Stomach (tissue), 9 donors: Measurements from ENCODE around the gene DPP8. TPM values are rescaled to one million over a fixed set of nuclear protein-coding genes. Genes with fewer than 3 reads are reported as not detected.

Source experiments
- DNase-seq, 2 donors: peaks; one replicate each; pipeline versions ENCODE4 v3.0.0 to v3.0.0-alpha.2; 2013 to 2019
- H3K27ac ChIP-seq, 5 donors: fragments of 200-600 bp in 4 of 5; sonication (generic) in 4 of 5; one replicate each; pipeline ENCODE4 v1.5.1; 2013 to 2019; ENCODE audit warnings: mild to moderate bottlenecking in 1 of 5, moderate library complexity in 1 of 5
- H3K27me3 ChIP-seq, 3 donors: fragments of 200-600 bp; sonication (generic); one replicate each; pipeline ENCODE4 v1.5.1; 2017 to 2019; ENCODE audit warnings: mixed run types in 1 of 3
- H3K36me3 ChIP-seq, 4 donors: fragments of 200-600 bp; sonication (generic); 1 replicate in 3 of 4; 2 replicates in 1 of 4; pipeline ENCODE4 v1.5.1; 2016 to 2019
- H3K4me1 ChIP-seq, 4 donors: fragments of 200-600 bp; sonication (generic); one replicate each; pipeline ENCODE4 v1.5.1; 2016 to 2019
- H3K4me3 ChIP-seq, 4 donors: fragments of 200-600 bp; sonication (generic) in 3 of 4; one replicate each; pipeline ENCODE4 v1.5.1; 2016 to 2019; ENCODE audit warnings: mild to moderate bottlenecking in 1 of 4
- H3K9me3 ChIP-seq, 4 donors: fragments of 200-600 bp; sonication (generic); one replicate each; pipeline ENCODE4 v1.5.1; 2016 to 2019
- EP300 ChIP-seq: sonication (generic); formaldehyde crosslinking; IDR thresholded peaks from one replicate; pipeline ENCODE4 v1.6.1; 2017; ENCODE audit warnings: antibody characterized with exemption
- POLR2A ChIP-seq, 4 donors: fragments of 450-650 bp; IDR thresholded peaks; one replicate each; pipeline ENCODE4 v1.6.1; 2016; ENCODE audit warnings: antibody characterized with exemption in 4 of 4, control low read depth in 2 of 4, mild to moderate bottlenecking in 1 of 4, moderate library complexity in 1 of 4
- POLR2AphosphoS5 ChIP-seq, 3 donors: sonication (generic); formaldehyde crosslinking; IDR thresholded peaks; one replicate each; pipeline ENCODE4 v1.6.1; 2016; ENCODE audit warnings: antibody characterized with exemption in 3 of 3
- WGBS, 5 donors: extraction: QIAGEN DNeasy Blood & Tissue Kit in 3 of 5; methylation state at CpG; one replicate each; pipeline versions ENCODE4 v1.1.5 to v1.1.7; 2013 to 2018; 5-methylcytosine and 5-hydroxymethylcytosine counted together
- intact Hi-C: fragments of 100-400 bp; cut with DNase I; formaldehyde crosslinking; loops from one replicate; pipeline ENCODE4 v1.15.1; 2023; ENCODE audit warnings: low total_unique reads
- polyA plus RNA-seq, 3 donors: library from polyadenylated mRNA; stranded (reverse); fragments of 200-250 nt; gene quantifications; one replicate each; pipeline ENCODE4 v1.2.3, GENCODE V29; 2013
- total RNA-seq, 5 donors: library from RNA; depleted of rRNA; stranded (reverse); fragments of >200 nt; gene quantifications; one replicate each; pipeline versions ENCODE4 v1.1.0 to v1.2.3, GENCODE V29; 2014 to 2016
- TF ChIP-seq, protein P1 (sequence below), 7 experiments: fragments of 450-650 bp in 4 of 7; fragments of 200-600 bp in 3 of 7; sonication (generic) in 3 of 7; IDR thresholded peaks; one replicate each; pipeline ENCODE4 v1.5.1; 2016 to 2019; ENCODE audit warnings: antibody characterized with exemption in 7 of 7, control low read depth in 2 of 7, mild to moderate bottlenecking in 1 of 7
- donor health status: healthy with polysubstance abuse.
- donor health status: Bipolar disorder and iron deficiency.
- donor health status: healthy.

DPP8 gene
- total and polyA plus RNA-seq, 8 donors = 4.5 to 89.0 (median 21.6) TPM

DNA sequence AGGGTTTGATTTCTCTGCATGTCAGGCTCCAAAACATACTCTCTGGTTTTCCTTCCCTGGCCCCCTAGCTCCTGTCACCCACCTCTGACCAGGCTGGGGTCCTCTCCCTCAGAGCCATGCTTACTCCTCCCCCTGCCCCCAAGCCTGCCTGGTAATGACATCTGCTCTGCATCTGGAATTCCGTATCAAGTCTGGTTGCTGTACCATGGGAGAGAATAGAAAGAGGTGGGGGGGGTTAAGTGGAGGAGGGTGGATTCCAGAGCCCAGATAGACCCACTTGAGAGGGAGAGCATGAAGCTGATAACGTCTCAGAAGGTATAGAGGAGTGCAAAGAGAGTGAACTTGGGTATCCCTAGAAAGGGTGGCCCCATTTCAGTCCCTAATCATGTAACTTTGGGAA, 98.9 kb downstream of the DPP8 start:
- H3K9me3 ChIP-seq = no peaks in the 10 kb centered on the region
- H3K36me3 ChIP-seq = no peaks in the 10 kb centered on the region
- peak overlapping the region in 1 of 5 donors; percentile 51 for H3K27ac ChIP-seq
- no peak for TF ChIP-seq EP300
- no peak for TF ChIP-seq POLR2AphosphoS5 (IDR thresholded peaks at IDR 0.05)
- TF ChIP-seq, protein P1, sequence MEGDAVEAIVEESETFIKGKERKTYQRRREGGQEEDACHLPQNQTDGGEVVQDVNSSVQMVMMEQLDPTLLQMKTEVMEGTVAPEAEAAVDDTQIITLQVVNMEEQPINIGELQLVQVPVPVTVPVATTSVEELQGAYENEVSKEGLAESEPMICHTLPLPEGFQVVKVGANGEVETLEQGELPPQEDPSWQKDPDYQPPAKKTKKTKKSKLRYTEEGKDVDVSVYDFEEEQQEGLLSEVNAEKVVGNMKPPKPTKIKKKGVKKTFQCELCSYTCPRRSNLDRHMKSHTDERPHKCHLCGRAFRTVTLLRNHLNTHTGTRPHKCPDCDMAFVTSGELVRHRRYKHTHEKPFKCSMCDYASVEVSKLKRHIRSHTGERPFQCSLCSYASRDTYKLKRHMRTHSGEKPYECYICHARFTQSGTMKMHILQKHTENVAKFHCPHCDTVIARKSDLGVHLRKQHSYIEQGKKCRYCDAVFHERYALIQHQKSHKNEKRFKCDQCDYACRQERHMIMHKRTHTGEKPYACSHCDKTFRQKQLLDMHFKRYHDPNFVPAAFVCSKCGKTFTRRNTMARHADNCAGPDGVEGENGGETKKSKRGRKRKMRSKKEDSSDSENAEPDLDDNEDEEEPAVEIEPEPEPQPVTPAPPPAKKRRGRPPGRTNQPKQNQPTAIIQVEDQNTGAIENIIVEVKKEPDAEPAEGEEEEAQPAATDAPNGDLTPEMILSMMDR (IDR thresholded peaks at IDR 0.05) = no peak
- TF ChIP-seq POLR2A (IDR thresholded peaks at IDR 0.05) = no peak
- intact Hi-C loops = no loop called here
- peaks cover 24 to 42% (median 34%) of the 10 kb centered on the region in 4 donors for H3K4me1 ChIP-seq
- peaks cover 0 to 83% (median 37%) of the 10 kb centered on the region in 3 donors for H3K27me3 ChIP-seq
- 74 to 89% (median 81%) methylated on average over 2 of the region's 2 CpGs for WGBS, 5 donors
- no peak for DNase-seq
- no peak overlapping the region for H3K4me3 ChIP-seq

DNA sequence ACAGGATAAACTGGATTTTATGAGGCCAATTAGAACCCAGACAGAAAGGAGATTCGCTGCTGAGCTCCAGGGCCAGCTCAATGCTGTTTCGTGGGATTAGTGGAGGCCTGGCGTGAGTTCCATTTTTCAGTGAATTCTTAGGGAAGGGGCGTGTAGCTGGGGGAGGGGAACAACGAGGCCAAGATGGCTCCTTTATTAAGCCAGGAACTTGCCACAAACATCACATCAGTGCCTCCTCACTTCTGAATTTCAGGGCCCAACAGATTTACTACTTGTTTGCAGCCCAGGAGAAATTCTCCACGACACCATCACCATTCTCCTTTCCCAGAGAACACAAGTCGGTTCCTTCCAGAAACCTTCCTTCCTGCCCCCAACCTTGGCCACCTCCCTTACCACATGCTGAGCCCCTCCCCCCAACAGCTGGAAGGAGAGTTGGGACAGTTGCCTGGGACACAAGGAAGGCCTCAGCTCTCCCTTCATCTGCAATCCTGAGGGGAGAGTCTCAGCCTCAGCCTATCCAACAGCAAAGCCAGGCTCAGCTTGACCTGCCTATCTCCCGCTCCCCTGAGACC, 100.6 kb downstream of the DPP8 start:
- intact Hi-C loops = no loop called here
- H3K27ac ChIP-seq = peak overlapping the region in 2 of 5 donors; percentile 51 to 62
- H3K36me3 ChIP-seq = no peaks in the 10 kb centered on the region
- peak in 1 of 2 donors; percentile 82 for DNase-seq
- 50 to 71% (median 61%) methylated on average over 8 of the region's 8 CpGs for WGBS, 5 donors
- peaks cover 18 to 30% (median 26%) of the 10 kb centered on the region in 4 donors for H3K4me1 ChIP-seq
- no peaks in the 10 kb centered on the region for H3K9me3 ChIP-seq
- H3K27me3 ChIP-seq = peaks cover 0 to 68% (median 24%) of the 10 kb centered on the region in 3 donors
- no peak overlapping the region for H3K4me3 ChIP-seq
- TF ChIP-seq POLR2A (IDR thresholded peaks at IDR 0.05) (no peak), POLR2AphosphoS5 (IDR thresholded peaks at IDR 0.05) (no peak), EP300 (no peak)
- TF ChIP-seq, protein P1 (IDR thresholded peaks at IDR 0.05) = no peak

DNA sequence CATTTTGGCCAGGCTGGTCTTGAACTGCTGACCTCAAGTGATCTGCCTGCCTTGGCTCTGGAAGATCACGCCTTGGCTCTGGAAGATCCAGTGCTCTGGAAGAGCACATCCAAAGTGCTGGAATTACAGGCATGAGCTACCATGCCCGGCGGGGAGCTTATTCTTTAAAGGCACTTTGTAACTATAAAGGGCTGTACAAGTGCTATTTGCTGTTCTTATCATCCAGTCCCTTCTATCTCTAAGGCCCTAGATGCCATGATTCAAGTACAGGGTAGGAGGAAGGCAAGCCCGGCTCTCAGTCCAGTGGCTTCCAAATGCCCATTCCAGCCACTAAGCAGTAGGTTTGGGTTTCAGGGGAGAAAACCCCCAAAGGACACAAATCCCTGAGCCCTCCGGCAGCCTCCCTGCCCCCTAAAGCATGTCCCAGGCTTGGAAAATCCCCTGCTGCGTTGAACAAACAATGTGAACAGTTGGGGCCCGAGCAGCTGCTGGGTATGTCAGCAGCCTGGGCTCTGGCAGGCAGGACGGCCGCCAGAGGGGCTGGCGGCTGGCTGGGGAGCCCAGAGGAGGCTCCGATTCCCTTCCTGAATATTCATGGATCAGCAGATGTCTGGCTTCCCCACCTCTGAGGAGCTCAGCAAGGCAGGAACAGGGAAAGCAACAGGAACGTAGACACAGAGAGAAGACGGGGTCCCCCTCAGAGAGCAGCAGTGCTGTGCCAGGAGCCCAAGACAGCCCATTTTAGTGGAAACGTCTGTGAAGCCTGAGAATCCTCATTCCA, 102.5 kb downstream of the DPP8 start:
- H3K4me1 ChIP-seq = peaks cover 7 to 15% (median 11%) of the 10 kb centered on the region in 4 donors
- peaks cover 0 to 62% (median 5%) of the 10 kb centered on the region in 3 donors for H3K27me3 ChIP-seq
- TF ChIP-seq POLR2AphosphoS5 (IDR thresholded peaks at IDR 0.05) (no peak), POLR2A (IDR thresholded peaks at IDR 0.05) (no peak), EP300 (no peak)
- TF ChIP-seq, protein P1 (IDR thresholded peaks at IDR 0.05) = no peak
- H3K9me3 ChIP-seq = no peaks in the 10 kb centered on the region
- WGBS, 5 donors = 25 to 44% (median 34%) methylated on average over 13 to 14 of the region's 14 CpGs
- H3K27ac ChIP-seq = peak overlapping the region in 4 of 5 donors; percentile 16 to 65 (median 58)
- no peak overlapping the region for H3K4me3 ChIP-seq
- intact Hi-C loops = no loop called here
- peak in 1 of 2 donors; percentile 84 for DNase-seq
- H3K36me3 ChIP-seq = no peaks in the 10 kb centered on the region

DNA sequence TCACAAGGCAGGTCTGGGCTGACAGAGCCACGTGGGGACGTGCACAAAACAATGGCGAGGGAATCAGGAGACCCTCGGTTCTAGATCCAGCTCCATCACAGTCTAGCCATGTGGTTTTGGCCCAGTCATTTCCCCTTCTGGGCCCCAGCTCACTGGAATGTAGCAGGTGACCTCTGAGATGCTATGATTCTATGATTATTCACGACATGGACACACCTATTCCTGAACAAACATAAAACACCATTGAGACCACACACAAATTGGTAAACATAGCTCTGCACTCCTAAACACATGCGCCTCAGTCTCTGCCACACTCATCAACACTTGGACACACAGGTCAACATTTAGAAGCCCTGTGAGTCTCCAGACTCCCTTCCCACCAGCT, 103.7 kb downstream of the DPP8 start:
- Histone ChIP-seq H3K9me3 (no peaks in the 10 kb centered on the region), H3K36me3 (no peaks in the 10 kb centered on the region), H3K27me3 (peaks cover 0 to 59% (median 0%) of the 10 kb centered on the region in 3 donors), H3K4me1 (peaks cover 7 to 15% (median 11%) of the 10 kb centered on the region in 4 donors), H3K27ac (no peak overlapping the region), H3K4me3 (no peak overlapping the region)
- 69 to 75% (median 74%) methylated on average over 6 of the region's 6 CpGs for WGBS, 5 donors
- intact Hi-C loops = no loop called here
- DNase-seq = no peak
- TF ChIP-seq POLR2A (IDR thresholded peaks at IDR 0.05) (no peak), EP300 (no peak), POLR2AphosphoS5 (IDR thresholded peaks at IDR 0.05) (no peak)
- TF ChIP-seq, protein P1 (IDR thresholded peaks at IDR 0.05) = no peak
